Activated naive CD4-positive, alpha-beta T cell treated with anti-CD3 and anti-CD28 coated beads for 36 hours (primary cell): ENCODE data around the gene NEDD4L. TPM values are rescaled to one million over a fixed set of nuclear protein-coding genes. Genes with fewer than 3 reads are reported as not detected.
"Not testable (repeated sequence)": the region's sequence is repeated elsewhere in the genome, so short reads cannot be mapped to it uniquely, and the experiment has no call there.

Experiments
- CTCF ChIA-PET: fragments of 350-600 bp; sonication (Branson Sonifier 250); formaldehyde crosslinking; loops from one replicate; lab custom pipeline; 2021; ENCODE audit warnings: antibody characterized with exemption; lab: Charles Lee
- DNase-seq: peaks from one replicate; pipeline ENCODE4 v3.0.0-alpha.2; 2020
- H3K27ac Mint-ChIP-seq: one replicate; pipeline ENCODE4 v1.8.0; 2021; ENCODE audit warnings: mild to moderate bottlenecking, mixed read lengths
- H3K27me3 Mint-ChIP-seq: one replicate; pipeline ENCODE4 v1.8.0; 2021; ENCODE audit warnings: low read depth, mixed read lengths
- H3K36me3 Mint-ChIP-seq: one replicate; pipeline ENCODE4 v1.8.0; 2021; ENCODE audit warnings: low read depth, mixed read lengths
- H3K4me1 Mint-ChIP-seq: one replicate; pipeline ENCODE4 v1.8.0; 2021; ENCODE audit warnings: low read depth, mixed read lengths
- H3K4me3 Mint-ChIP-seq: one replicate; pipeline ENCODE4 v1.8.0; 2021; ENCODE audit warnings: mild to moderate bottlenecking, moderate library complexity, mixed read lengths
- H3K9me3 Mint-ChIP-seq: one replicate; pipeline ENCODE4 v1.8.0; 2021; ENCODE audit warnings: mixed read lengths
- intact Hi-C: fragments of 100-400 bp; cut with micrococcal nuclease; formaldehyde crosslinking; loops from one replicate; pipeline ENCODE4 v1.15.1; 2023
- total RNA-seq, 2 experiments: library from RNA; stranded (reverse); gene quantifications; one replicate each; pipeline ENCODE4 v1.2.3, GENCODE V29; 2021

NEDD4L gene
- total RNA-seq, 2 experiments from 2014 or later: 5.3 to 5.6 TPM

- intact Hi-C loops: no loop called here
- H3K36me3 Mint-ChIP-seq: no peaks in the 10 kb centered on the region
- no peak overlapping the region for H3K4me3 Mint-ChIP-seq
- no peaks in the 10 kb centered on the region for H3K27me3 Mint-ChIP-seq
- H3K4me1 Mint-ChIP-seq: no peaks in the 10 kb centered on the region
- no peak for DNase-seq
- no peaks in the 10 kb centered on the region for H3K9me3 Mint-ChIP-seq
- no peak overlapping the region for H3K27ac Mint-ChIP-seq
- CTCF ChIA-PET: interaction anchor here (0.6 kb wide), 1 partner anchor 123 kb away, joined by 5 read pairs; no protein-coding TSS in a partner anchor
Observed at GRCh38 chr18:58168993-58169392, 125.0 kb downstream of the NEDD4L start.

- no peaks in the 10 kb centered on the region for H3K9me3 Mint-ChIP-seq
- CTCF ChIA-PET: interaction anchor here (0.6 kb wide), 2 partner anchors 23 to 124 kb away, joined by 3 to 5 read pairs; no protein-coding TSS in a partner anchor
- no peaks in the 10 kb centered on the region for H3K4me1 Mint-ChIP-seq
- DNase-seq: no peak
- no peak overlapping the region for H3K4me3 Mint-ChIP-seq
- no peaks in the 10 kb centered on the region for H3K36me3 Mint-ChIP-seq
- no peak overlapping the region for H3K27ac Mint-ChIP-seq
- intact Hi-C loops: no loop called here
- H3K27me3 Mint-ChIP-seq: no peaks in the 10 kb centered on the region
Observed at GRCh38 chr18:58169472-58169871, 125.4 kb downstream of the NEDD4L start.

GRCh38 chr18:58170036-58170435, 126.0 kb downstream of the NEDD4L start:
- H3K4me1 Mint-ChIP-seq, intact Hi-C loops, H3K9me3 Mint-ChIP-seq, H3K27me3 Mint-ChIP-seq, H3K27ac Mint-ChIP-seq, H3K36me3 Mint-ChIP-seq, H3K4me3 Mint-ChIP-seq, DNase-seq: not testable (repeated sequence)
- CTCF ChIA-PET: interaction anchor here (0.6 kb wide), 1 partner anchor 24 kb away, joined by 3 read pairs; no protein-coding TSS in a partner anchor

- no peak overlapping the region for H3K4me3 Mint-ChIP-seq
- CTCF ChIA-PET: interaction anchor here (1.5 to 1.6 kb wide), 2 partner anchors 9 to 36 kb away, joined by 4 to 8 read pairs; no protein-coding TSS in a partner anchor
- H3K27ac Mint-ChIP-seq: no peak overlapping the region
- no peaks in the 10 kb centered on the region for H3K36me3 Mint-ChIP-seq
- DNase-seq: no peak
- H3K9me3 Mint-ChIP-seq: no peaks in the 10 kb centered on the region
- intact Hi-C loops: no loop called here
- H3K27me3 Mint-ChIP-seq: no peaks in the 10 kb centered on the region
- H3K4me1 Mint-ChIP-seq: no peaks in the 10 kb centered on the region
Observed at GRCh38 chr18:58172031-58172430, 128.0 kb downstream of the NEDD4L start.

GRCh38 chr18:58174285-58174684, 130.3 kb downstream of the NEDD4L start:
- CTCF ChIA-PET: no interaction called here
- Mint-ChIP-seq H3K36me3 (no peaks in the 10 kb centered on the region), H3K4me3 (no peak overlapping the region), H3K4me1 (no peaks in the 10 kb centered on the region), H3K27ac (no peak overlapping the region), H3K9me3 (no peaks in the 10 kb centered on the region), H3K27me3 (no peaks in the 10 kb centered on the region)
- DNase-seq: no peak
- intact Hi-C loops: no loop called here

GRCh38 chr18:58175122-58175785, 131.2 kb downstream of the NEDD4L start:
- H3K9me3 Mint-ChIP-seq: no peaks in the 10 kb centered on the region
- CTCF ChIA-PET: interaction anchor here (0.6 to 1.8 kb wide), 2 partner anchors 10 to 152 kb away, joined by 3 to 4 read pairs; no protein-coding TSS in a partner anchor
- no peak overlapping the region for H3K4me3 Mint-ChIP-seq
- H3K27me3 Mint-ChIP-seq: no peaks in the 10 kb centered on the region
- DNase-seq: no peak
- intact Hi-C loops: no loop called here
- H3K4me1 Mint-ChIP-seq: no peaks in the 10 kb centered on the region
- H3K27ac Mint-ChIP-seq: no peak overlapping the region
- no peaks in the 10 kb centered on the region for H3K36me3 Mint-ChIP-seq

GRCh38 chr18:58175786-58176176, 131.8 kb downstream of the NEDD4L start:
- no peaks in the 10 kb centered on the region for H3K9me3 Mint-ChIP-seq
- no peaks in the 10 kb centered on the region for H3K36me3 Mint-ChIP-seq
- intact Hi-C loops: no loop called here
- no peaks in the 10 kb centered on the region for H3K4me1 Mint-ChIP-seq
- no peak for DNase-seq
- H3K27ac Mint-ChIP-seq: no peak overlapping the region
- CTCF ChIA-PET: interaction anchor here (1.8 kb wide), 1 partner anchor 10 kb away, joined by 4 read pairs; no protein-coding TSS in a partner anchor
- H3K27me3 Mint-ChIP-seq: no peaks in the 10 kb centered on the region
- H3K4me3 Mint-ChIP-seq: no peak overlapping the region

GRCh38 chr18:58177004-58177717, 133.1 kb downstream of the NEDD4L start:
- Mint-ChIP-seq H3K27ac (no peak overlapping the region), H3K36me3 (no peaks in the 10 kb centered on the region), H3K4me1 (no peaks in the 10 kb centered on the region), H3K27me3 (no peaks in the 10 kb centered on the region), H3K4me3 (no peak overlapping the region), H3K9me3 (no peaks in the 10 kb centered on the region)
- CTCF ChIA-PET: interaction anchor here (1.1 to 1.5 kb wide), 4 partner anchors 11 to 134 kb away, joined by 3 to 5 read pairs (median 4); no protein-coding TSS in a partner anchor
- DNase-seq: no peak
- intact Hi-C loops: no loop called here

GRCh38 chr18:58177896-58178470, 134.0 kb downstream of the NEDD4L start:
- Mint-ChIP-seq H3K27me3 (no peaks in the 10 kb centered on the region), H3K4me3 (no peak overlapping the region), H3K36me3 (no peaks in the 10 kb centered on the region), H3K4me1 (no peaks in the 10 kb centered on the region), H3K9me3 (no peaks in the 10 kb centered on the region), H3K27ac (no peak overlapping the region)
- intact Hi-C loops: no loop called here
- CTCF ChIA-PET: interaction anchor here (1.1 to 1.5 kb wide), 5 partner anchors 12 to 135 kb away, joined by 3 to 8 read pairs (median 5); partner anchors contain the start of gene NEDD4L
- no peak for DNase-seq

GRCh38 chr18:58178511-58178910, 134.5 kb downstream of the NEDD4L start:
- no peak for DNase-seq
- H3K4me1 Mint-ChIP-seq: no peaks in the 10 kb centered on the region
- intact Hi-C loops: no loop called here
- H3K36me3 Mint-ChIP-seq: no peaks in the 10 kb centered on the region
- no peaks in the 10 kb centered on the region for H3K27me3 Mint-ChIP-seq
- CTCF ChIA-PET: interaction anchor here (0.6 to 1.5 kb wide), 4 partner anchors 13 to 135 kb away, joined by 3 to 8 read pairs (median 5); partner anchors contain the start of gene NEDD4L
- no peaks in the 10 kb centered on the region for H3K9me3 Mint-ChIP-seq
- H3K27ac Mint-ChIP-seq: no peak overlapping the region
- no peak overlapping the region for H3K4me3 Mint-ChIP-seq

- H3K4me3 Mint-ChIP-seq: no peak overlapping the region
- no peaks in the 10 kb centered on the region for H3K36me3 Mint-ChIP-seq
- H3K4me1 Mint-ChIP-seq: no peaks in the 10 kb centered on the region
- H3K27ac Mint-ChIP-seq: no peak overlapping the region
- intact Hi-C loops: loop anchor here (1.0 to 5.0 kb wide), 5 partner anchors 43 to 312 kb away; no protein-coding TSS in a partner anchor
- H3K9me3 Mint-ChIP-seq: no peaks in the 10 kb centered on the region
- DNase-seq: no peak
- CTCF ChIA-PET: interaction anchor here (0.7 to 4.9 kb wide), 5 partner anchors 12 to 298 kb away, joined by 3 to 29 read pairs (median 4); partner anchors contain the start of gene NEDD4L
- no peaks in the 10 kb centered on the region for H3K27me3 Mint-ChIP-seq
Observed at GRCh38 chr18:58180172-58180571, 136.1 kb downstream of the NEDD4L start.
